DOHH2 (cell line): ENCODE results near the gene WARS2.
"Not testable (repeated sequence)": the region's sequence is repeated elsewhere in the genome, so short reads cannot be mapped to it uniquely, and the experiment has no call there.

Experiments used
- CTCF ChIP-seq: fragments of 200-600 bp; sonication (generic); IDR thresholded peaks from one replicate; pipeline ENCODE4 v1.5.1; 2014; ENCODE audit warnings: antibody characterized with exemption, mild to moderate bottlenecking, low read depth, low read length; ENCODE audit not compliant: poor library complexity, severe bottlenecking
- EZH2phosphoT487 ChIP-seq: fragments of 200-600 bp; sonication (generic); IDR thresholded peaks from 2 replicates; pipeline ENCODE4 v1.6.1; 2017; ENCODE audit warnings: borderline replicate concordance, mild to moderate bottlenecking, antibody characterized with exemption, low read length, moderate library complexity, mixed read lengths

GRCh38 chr1:119155069-119155468, 14.6 kb upstream of the WARS2 start:
- TF ChIP-seq CTCF, EZH2phosphoT487: not testable (repeated sequence)
